GM11168 (cell line): ENCODE data around the gene TUBA1A.
"Not testable (repeated sequence)": the region's sequence is repeated elsewhere in the genome, so short reads cannot be mapped to it uniquely, and the experiment has no call there.

Experiments used
- in situ Hi-C: fragments of 300-500 bp; cut with MboI; formaldehyde crosslinking; loops from one replicate; pipeline ENCODE4 v1.12.0; 2022; ENCODE audit warnings: low sequenced_read_pairs; ENCODE audit not compliant: unreplicated experiment

The TUBA1A gene

DNA sequence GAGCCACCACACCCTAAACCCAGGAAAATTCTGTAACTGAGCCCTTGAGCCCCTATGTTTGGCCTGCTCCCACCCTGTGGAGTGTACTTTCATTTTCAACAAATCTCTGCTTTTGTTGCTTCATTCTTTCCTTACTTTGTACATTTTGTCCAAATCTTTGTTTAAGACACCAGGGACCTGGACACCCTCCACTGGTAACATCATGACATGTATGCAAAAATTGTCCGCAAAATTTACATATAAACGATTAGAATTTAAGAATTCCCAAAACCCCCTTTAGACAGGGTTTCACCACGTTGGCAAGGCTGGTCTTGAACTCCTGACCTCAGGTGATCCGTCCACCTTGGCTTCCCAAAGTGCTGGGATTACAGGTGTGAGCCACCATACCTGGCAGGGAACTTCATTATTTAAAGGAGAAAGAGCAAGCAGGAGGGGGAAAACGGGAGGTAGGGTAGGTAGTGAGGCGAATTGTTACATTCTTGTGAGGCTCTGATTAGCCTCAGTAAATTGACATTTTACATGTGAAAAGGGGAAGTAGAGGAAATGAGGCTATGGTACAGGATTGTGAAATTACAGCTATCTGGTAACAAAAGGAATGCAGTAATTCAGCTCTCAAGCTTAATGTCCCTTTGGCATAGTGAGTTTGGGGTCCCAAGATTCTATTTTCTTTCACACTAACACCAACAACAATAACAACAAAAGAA is 27.6 kb downstream of the TUBA1A start:
- in situ Hi-C loops, result no loop called here

DNA sequence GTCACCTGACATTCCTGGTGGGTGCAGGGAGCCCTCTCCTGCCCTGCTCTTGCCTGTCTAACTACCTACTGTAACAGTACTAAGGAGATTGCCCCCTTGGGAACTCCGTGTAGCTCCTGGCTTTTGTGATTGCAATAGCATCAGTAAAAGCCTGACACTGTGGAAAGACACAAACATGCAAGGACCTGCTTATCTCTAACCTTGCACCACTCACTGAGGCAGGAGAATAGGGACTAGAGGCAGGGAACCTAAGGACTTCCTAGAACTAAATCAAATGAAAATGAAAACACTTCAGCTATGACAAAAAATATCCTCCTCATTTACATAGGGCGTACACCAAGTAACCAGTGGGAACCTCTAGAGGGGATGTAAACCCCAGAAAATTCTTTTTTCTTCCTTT is 28.5 kb downstream of the TUBA1A start:
- in situ Hi-C loops, result no loop called here

DNA sequence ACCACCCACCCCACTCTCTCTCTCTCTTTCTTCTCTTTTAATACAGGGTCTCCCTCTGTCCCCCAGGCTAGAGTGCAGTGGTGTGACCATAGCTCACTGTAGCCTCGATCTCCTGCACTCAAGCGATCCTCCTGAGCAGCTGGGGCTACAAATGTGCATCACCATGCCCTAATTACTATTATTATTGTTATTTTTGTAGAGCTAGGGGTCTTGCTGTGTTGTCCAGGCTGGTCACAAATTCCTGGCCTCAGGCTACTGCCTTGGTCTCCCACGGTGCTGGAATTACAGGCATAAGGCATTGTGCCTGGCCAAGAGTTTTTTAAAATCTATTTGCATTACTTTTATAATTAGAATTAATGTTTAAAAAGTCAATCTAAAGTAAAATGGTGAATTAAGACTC is 34.7 kb downstream of the TUBA1A start:
- in situ Hi-C loops, result no loop called here

- in situ Hi-C loops, result no loop called here
These were observed 41.5 kb downstream of the TUBA1A start for GRCh38 chr12:49147384-49147783.

DNA sequence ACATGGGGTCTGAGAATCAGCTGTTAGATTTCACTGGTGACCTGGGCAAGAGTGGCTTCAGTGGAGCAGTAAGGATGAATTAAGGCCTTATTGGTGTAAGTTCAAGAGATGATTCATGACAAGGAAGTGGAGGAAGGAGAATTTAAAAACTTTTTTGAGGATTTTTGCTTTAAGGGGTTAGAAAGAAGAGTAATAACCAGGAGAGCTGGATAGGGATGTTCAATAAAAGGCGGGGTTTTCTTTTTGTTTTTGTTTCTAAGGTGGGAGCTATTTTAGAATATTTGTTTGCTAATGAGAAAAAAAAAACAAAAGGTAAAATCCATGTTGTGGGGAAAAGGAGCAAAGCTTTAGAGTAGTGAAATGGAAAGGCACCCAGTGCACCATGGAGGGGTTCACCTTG is 42.5 kb downstream of the TUBA1A start:
- in situ Hi-C loops, result no loop called here

- in situ Hi-C loops, result no loop called here
These were observed 44.5 kb downstream of the TUBA1A start for GRCh38 chr12:49144384-49144783.

GRCh38 chr12:49138999-49139398 is 49.9 kb downstream of the TUBA1A start:
- in situ Hi-C loops, result no loop called here

DNA sequence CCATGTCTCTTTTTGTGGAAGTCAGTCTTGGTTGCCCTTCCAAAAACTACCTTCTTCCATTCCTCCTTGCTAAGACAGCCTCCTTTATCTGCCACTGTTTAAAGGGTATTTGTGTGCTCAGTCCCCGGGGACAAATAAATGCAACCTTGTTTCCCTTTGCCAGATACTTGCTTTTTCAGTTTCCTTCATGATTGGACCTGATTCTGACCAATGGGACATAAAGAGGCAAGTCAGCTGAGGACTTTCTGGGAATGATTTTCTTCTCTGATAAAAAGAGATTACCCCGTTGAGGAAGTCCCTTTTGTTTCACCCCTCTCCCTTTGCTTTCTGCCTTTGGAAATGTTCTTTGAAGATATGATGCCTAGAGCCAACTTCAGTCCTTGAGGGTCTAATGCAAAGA is 50.3 kb downstream of the TUBA1A start:
- in situ Hi-C loops, result no loop called here

GRCh38 chr12:49137476-49137875 is 51.4 kb downstream of the TUBA1A start:
- in situ Hi-C loops, result no loop called here

- in situ Hi-C loops, result not testable (repeated sequence)
These were observed 51.9 kb downstream of the TUBA1A start for GRCh38 chr12:49136997-49137396.
